Immature natural killer cell (primary cell): ENCODE results near the gene NPPB. TPM values are rescaled to one million over a fixed set of nuclear protein-coding genes. Genes with fewer than 3 reads are reported as not detected.

Source experiments
- DNase-seq, 3 donors: peaks; one replicate each; pipeline ENCODE4 v3.0.0; 2022; ENCODE audit warnings: mixed read lengths in 1 of 3
- H3K27ac Mint-ChIP-seq, 6 donors: one replicate each; pipeline ENCODE4 v1.8.0; 2020; ENCODE audit warnings: mixed read lengths in 6 of 6, mild to moderate bottlenecking in 5 of 6, inconsistent platforms in 4 of 6, moderate library complexity in 3 of 6
- H3K27me3 Mint-ChIP-seq, 3 donors: one replicate each; pipeline ENCODE4 v1.8.0; 2020 to 2021; ENCODE audit warnings: low read depth in 3 of 3, mild to moderate bottlenecking in 3 of 3, mixed read lengths in 3 of 3, moderate library complexity in 3 of 3, inconsistent platforms in 1 of 3
- H3K36me3 Mint-ChIP-seq, 3 donors: one replicate each; pipeline ENCODE4 v1.8.0; 2020; ENCODE audit warnings: mixed read lengths in 3 of 3, inconsistent platforms in 2 of 3, mild to moderate bottlenecking in 2 of 3
- H3K4me1 Mint-ChIP-seq, 2 donors: one replicate each; pipeline ENCODE4 v1.8.0; 2020; ENCODE audit warnings: inconsistent platforms in 2 of 2, mild to moderate bottlenecking in 2 of 2, mixed read lengths in 2 of 2, moderate library complexity in 1 of 2
- H3K4me3 Mint-ChIP-seq, 5 donors: one replicate each; pipeline ENCODE4 v1.8.0; 2020; ENCODE audit warnings: mild to moderate bottlenecking in 5 of 5, mixed read lengths in 5 of 5, inconsistent platforms in 3 of 5, moderate library complexity in 3 of 5
- H3K9me3 Mint-ChIP-seq, 6 donors: one replicate each; pipeline ENCODE4 v1.8.0; 2020; ENCODE audit warnings: mild to moderate bottlenecking in 6 of 6, mixed read lengths in 6 of 6, inconsistent platforms in 4 of 6, moderate library complexity in 3 of 6
- polyA plus RNA-seq, 3 donors: library from polyadenylated mRNA; unstranded; fragments of 300-500 nt; fragmentation: Illumina TruSeq; gene quantifications; one replicate each; pipeline ENCODE4 v1.2.3, GENCODE V29; 2021

The NPPB gene
- polyA plus RNA-seq, 3 donors from 2014 or later = not detected

GRCh38 chr1:11823366-11824137 lies 35.2 kb downstream of the NPPB start:
- Mint-ChIP-seq H3K27me3 (no peaks in the 10 kb centered on the region), H3K4me1 (no peaks in the 10 kb centered on the region), H3K27ac (peak overlapping the region in 1 of 6 donors; percentile 21), H3K9me3 (no peaks in the 10 kb centered on the region), H3K36me3 (peaks cover 28 to 39% (median 28%) of the 10 kb centered on the region in 3 donors), H3K4me3 (no peak overlapping the region)
- no peak for DNase-seq

GRCh38 chr1:11822091-11822490 lies 36.7 kb downstream of the NPPB start:
- H3K4me3 Mint-ChIP-seq = no peak overlapping the region
- H3K9me3 Mint-ChIP-seq = no peaks in the 10 kb centered on the region
- no peak overlapping the region for H3K27ac Mint-ChIP-seq
- DNase-seq = no peak
- peaks cover 25 to 34% (median 26%) of the 10 kb centered on the region in 3 donors for H3K36me3 Mint-ChIP-seq
- no peaks in the 10 kb centered on the region for H3K4me1 Mint-ChIP-seq
- H3K27me3 Mint-ChIP-seq = no peaks in the 10 kb centered on the region

- Mint-ChIP-seq H3K27me3 (no peaks in the 10 kb centered on the region), H3K27ac (no peak overlapping the region), H3K4me3 (no peak overlapping the region), H3K4me1 (peaks cover 0 to 3% of the 10 kb centered on the region in 2 donors), H3K36me3 (peaks cover 25 to 36% (median 27%) of the 10 kb centered on the region in 3 donors), H3K9me3 (no peaks in the 10 kb centered on the region)
- DNase-seq = no peak
Observed at GRCh38 chr1:11817192-11817591, 41.6 kb downstream of the NPPB start.

- Mint-ChIP-seq H3K27ac (no peak overlapping the region), H3K4me1 (peaks cover 7 to 10% of the 10 kb centered on the region in 2 donors), H3K36me3 (peaks cover 8 to 31% (median 14%) of the 10 kb centered on the region in 3 donors)
Observed at GRCh38 chr1:11813021-11813420, 45.7 kb downstream of the NPPB start.

More at GRCh38 chr1:11813021-11813420, 45.7 kb downstream of the NPPB start:
- DNase-seq = no peak
- no peaks in the 10 kb centered on the region for H3K9me3 Mint-ChIP-seq
- no peaks in the 10 kb centered on the region for H3K27me3 Mint-ChIP-seq
- no peak overlapping the region for H3K4me3 Mint-ChIP-seq

Other genes with a start within 250 kb of the NPPB start
- 10 to 100 TPM in 2 of 3 donors, 1 to 10 TPM in 1; 5.6 to 15.5 (median 14.4) TPM for gene FBXO2, start 204.5 kb downstream of the NPPB start, polyA plus RNA-seq
- gene FBXO44, start 204.1 kb downstream of the NPPB start, polyA plus RNA-seq = 10 to 100 TPM in 2 of 3 donors, 1 to 10 TPM in 1; 8.6 to 13.4 (median 12.5) TPM
- gene FBXO6, start 194.7 kb downstream of the NPPB start, polyA plus RNA-seq = 100 to 1,000 TPM; 105 to 164 (median 121) TPM
- gene MAD2L2, start 177.8 kb downstream of the NPPB start, polyA plus RNA-seq = 100 to 1,000 TPM; 103 to 182 (median 163) TPM
- under 1 TPM; 0.29 to 0.94 (median 0.58) TPM for gene DRAXIN, start 167.2 kb downstream of the NPPB start, polyA plus RNA-seq
- gene AGTRAP, start 122.8 kb downstream of the NPPB start, polyA plus RNA-seq = 100 to 1,000 TPM; 319 to 591 (median 324) TPM
- 1 to 10 TPM in 1 of 3 donors, not detected in 2; 3.0 TPM for gene C1orf167, start 96.8 kb downstream of the NPPB start, polyA plus RNA-seq
- gene MTHFR, start 53.0 kb downstream of the NPPB start, polyA plus RNA-seq = 10 to 100 TPM in 1 of 3 donors, 1 to 10 TPM in 2; 5.0 to 15.2 (median 7.6) TPM
- gene CLCN6, start 52.8 kb downstream of the NPPB start, polyA plus RNA-seq = 1 to 10 TPM; 1.1 to 3.6 (median 1.5) TPM
- gene NPPA, start 11.2 kb downstream of the NPPB start, polyA plus RNA-seq = not detected
- 10 to 100 TPM; 47.4 to 78.3 (median 52.0) TPM for gene KIAA2013, start 67.5 kb upstream of the NPPB start, polyA plus RNA-seq
- gene PLOD1, start 75.8 kb upstream of the NPPB start, polyA plus RNA-seq = 10 to 100 TPM; 36.2 to 81.9 (median 73.8) TPM
- 10 to 100 TPM; 34.9 to 55.9 (median 37.7) TPM for gene MFN2, start 121.5 kb upstream of the NPPB start, polyA plus RNA-seq
- gene MIIP, start 160.6 kb upstream of the NPPB start, polyA plus RNA-seq = 10 to 100 TPM; 29.0 to 34.4 (median 32.4) TPM
- gene TNFRSF8, start 204.4 kb upstream of the NPPB start, polyA plus RNA-seq = under 1 TPM in 1 of 3 donors, not detected in 2; 0.09 TPM